Limb (tissue), 2 donors: ENCODE data around the gene PTH2.

Source experiments
- DNase-seq, 2 donors: peaks; one replicate each; pipeline ENCODE4 v3.0.0-alpha.2; 2016; ENCODE audit errors: extremely low spot score in 2 of 2

PTH2 gene

GRCh38 chr19:49414256-49414655 lies 9.0 kb downstream of the PTH2 start:
- DNase-seq: no peak

- DNase-seq: no peak
These were observed 9.9 kb downstream of the PTH2 start for GRCh38 chr19:49413348-49413747.

- no peak for DNase-seq
These were observed 11.4 kb downstream of the PTH2 start for GRCh38 chr19:49411681-49412326.

- DNase-seq: no peak
These were observed 13.7 kb downstream of the PTH2 start for GRCh38 chr19:49409441-49410029.

GRCh38 chr19:49408816-49409440 lies 14.3 kb downstream of the PTH2 start:
- DNase-seq: no peak

- no peak for DNase-seq
These were observed 15.7 kb downstream of the PTH2 start for GRCh38 chr19:49407482-49408015.

- DNase-seq: no peak
These were observed 16.2 kb downstream of the PTH2 start for GRCh38 chr19:49407079-49407478.

- DNase-seq: peak in 1 of 2 donors; percentile 61
These were observed 19.6 kb downstream of the PTH2 start for GRCh38 chr19:49403404-49404187.

GRCh38 chr19:49400029-49400428 lies 23.2 kb downstream of the PTH2 start:
- DNase-seq: no peak

- DNase-seq: no peak
These were observed 24.3 kb downstream of the PTH2 start for GRCh38 chr19:49398931-49399330.

- no peak for DNase-seq
These were observed 25.1 kb downstream of the PTH2 start for GRCh38 chr19:49398001-49398615.

GRCh38 chr19:49396738-49397505 lies 26.3 kb downstream of the PTH2 start:
- no peak for DNase-seq

GRCh38 chr19:49395581-49396407 lies 27.4 kb downstream of the PTH2 start:
- no peak for DNase-seq

GRCh38 chr19:49393881-49394280 lies 29.4 kb downstream of the PTH2 start:
- DNase-seq: no peak

- DNase-seq: peak; percentile 81 to 83
These were observed 31.5 kb downstream of the PTH2 start for GRCh38 chr19:49391581-49392399.

GRCh38 chr19:49390929-49391359 lies 32.3 kb downstream of the PTH2 start:
- no peak for DNase-seq

- no peak for DNase-seq
These were observed 32.9 kb downstream of the PTH2 start for GRCh38 chr19:49390131-49390928.

- no peak for DNase-seq
These were observed 33.8 kb downstream of the PTH2 start for GRCh38 chr19:49389406-49389805.
